OCI-LY3 (cell line): ENCODE measurements around the gene MRPS23.
A peak's percentile ranks its signal among the peaks of the same experiment; 100 is the strongest.

Experiments
- H2AFZ ChIP-seq: fragments of 200-600, 300-600 bp; shearing (Covaris generic); 2 replicates; pipeline ENCODE4 v1.6.0; 2014; ENCODE audit warnings: antibody characterized with exemption, low read depth, low read length
- H3K27ac ChIP-seq: fragments of 200-600, 300-600 bp; sonication (generic); 2 replicates; pipeline ENCODE4 v1.5.1; 2014; ENCODE audit warnings: mild to moderate bottlenecking, low read length, moderate library complexity, mixed read lengths
- H3K27me3 ChIP-seq: fragments of 200-600, 300-600 bp; sonication (generic); 2 replicates; pipeline ENCODE4 v1.6.1; 2014; ENCODE audit warnings: low read depth, low read length, mixed read lengths
- H3K36me3 ChIP-seq: fragments of 200-600, 300-600 bp; sonication (generic); replicated peaks from 2 replicates; pipeline ENCODE3; 2014; ENCODE audit warnings: low read depth, low read length, mixed read lengths
- H3K4me1 ChIP-seq: fragments of 300-600, 200-600 bp; sonication (generic); 2 replicates; pipeline ENCODE4 v1.6.1; 2014; ENCODE audit warnings: low read length, mixed read lengths
- H3K4me2 ChIP-seq: fragments of 200-600, 300-600 bp; sonication (generic); 2 replicates; pipeline ENCODE4 v1.6.1; 2014; ENCODE audit warnings: low read length, mixed read lengths
- H3K4me3 ChIP-seq: fragments of 300-600, 200-600 bp; sonication (generic); 2 replicates; pipeline ENCODE4 v1.5.1; 2014; ENCODE audit warnings: antibody characterized with exemption, mild to moderate bottlenecking, low read length, moderate library complexity
- H3K79me2 ChIP-seq: fragments of 300-600, 200-600 bp; shearing (Covaris generic); 2 replicates; pipeline ENCODE4 v1.6.1; 2014; ENCODE audit warnings: mild to moderate bottlenecking, low read length, mixed read lengths
- H3K9ac ChIP-seq: fragments of 300-600, 200-600 bp; shearing (Covaris generic); 2 replicates; pipeline ENCODE4 v1.6.0; 2014; ENCODE audit warnings: mild to moderate bottlenecking, low read length, moderate library complexity
- H3K9me3 ChIP-seq: fragments of 200-600, 300-600 bp; shearing (Covaris generic); 2 replicates; pipeline ENCODE4 v1.6.1; 2014; ENCODE audit warnings: low read length, mixed read lengths; ENCODE audit not compliant: insufficient read depth
- H4K20me1 ChIP-seq: fragments of 200-600, 300-600 bp; sonication (generic); 2 replicates; pipeline ENCODE4 v1.6.1; 2016; ENCODE audit warnings: low read length, mixed read lengths; ENCODE audit not compliant: insufficient read depth
- EZH2phosphoT487 ChIP-seq: fragments of 200-600 bp; shearing (Covaris generic); IDR thresholded peaks from 2 replicates; pipeline ENCODE4 v1.6.1; 2018; ENCODE audit warnings: antibody characterized with exemption, mixed run types, low read depth
- TF ChIP-seq, protein P1 (sequence below): fragments of 200-600, 300-600 bp; sonication (generic); IDR thresholded peaks from 2 replicates; pipeline ENCODE4 v1.5.1; 2014; ENCODE audit warnings: antibody characterized with exemption, low read length, low read depth

MRPS23 gene

GRCh38 chr17:57835333-57835900 lies 14.4 kb downstream of the MRPS23 start:
- Histone ChIP-seq H3K27me3 (no peaks in the 10 kb centered on the region), H3K4me1 (peaks cover 11% of the 10 kb centered on the region), H3K4me2 (no peak overlapping the region), H3K4me3 (no peak overlapping the region), H3K9ac (no peak overlapping the region), H3K27ac (no peak overlapping the region), H3K79me2 (no peaks in the 10 kb centered on the region), H4K20me1 (no peaks in the 10 kb centered on the region), H2AFZ (no peak overlapping the region), H3K36me3 (peaks cover 23% of the 10 kb centered on the region), H3K9me3 (no peaks in the 10 kb centered on the region)
- TF ChIP-seq, protein P1, sequence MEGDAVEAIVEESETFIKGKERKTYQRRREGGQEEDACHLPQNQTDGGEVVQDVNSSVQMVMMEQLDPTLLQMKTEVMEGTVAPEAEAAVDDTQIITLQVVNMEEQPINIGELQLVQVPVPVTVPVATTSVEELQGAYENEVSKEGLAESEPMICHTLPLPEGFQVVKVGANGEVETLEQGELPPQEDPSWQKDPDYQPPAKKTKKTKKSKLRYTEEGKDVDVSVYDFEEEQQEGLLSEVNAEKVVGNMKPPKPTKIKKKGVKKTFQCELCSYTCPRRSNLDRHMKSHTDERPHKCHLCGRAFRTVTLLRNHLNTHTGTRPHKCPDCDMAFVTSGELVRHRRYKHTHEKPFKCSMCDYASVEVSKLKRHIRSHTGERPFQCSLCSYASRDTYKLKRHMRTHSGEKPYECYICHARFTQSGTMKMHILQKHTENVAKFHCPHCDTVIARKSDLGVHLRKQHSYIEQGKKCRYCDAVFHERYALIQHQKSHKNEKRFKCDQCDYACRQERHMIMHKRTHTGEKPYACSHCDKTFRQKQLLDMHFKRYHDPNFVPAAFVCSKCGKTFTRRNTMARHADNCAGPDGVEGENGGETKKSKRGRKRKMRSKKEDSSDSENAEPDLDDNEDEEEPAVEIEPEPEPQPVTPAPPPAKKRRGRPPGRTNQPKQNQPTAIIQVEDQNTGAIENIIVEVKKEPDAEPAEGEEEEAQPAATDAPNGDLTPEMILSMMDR: no peak
- TF ChIP-seq EZH2phosphoT487: no peak

GRCh38 chr17:57834146-57834741 lies 15.6 kb downstream of the MRPS23 start:
- H2AFZ ChIP-seq: no peak overlapping the region
- peaks cover 16% of the 10 kb centered on the region for H3K36me3 ChIP-seq
- H3K9me3 ChIP-seq: no peaks in the 10 kb centered on the region
- no peaks in the 10 kb centered on the region for H3K79me2 ChIP-seq
- H3K4me3 ChIP-seq: no peak overlapping the region
- no peaks in the 10 kb centered on the region for H3K27me3 ChIP-seq
- H4K20me1 ChIP-seq: no peaks in the 10 kb centered on the region
- H3K4me1 ChIP-seq: peaks cover 11% of the 10 kb centered on the region
- H3K4me2 ChIP-seq: no peak overlapping the region
- H3K27ac ChIP-seq: no peak overlapping the region
- TF ChIP-seq, protein P1: no peak
- no peak for TF ChIP-seq EZH2phosphoT487
- H3K9ac ChIP-seq: no peak overlapping the region

DNA sequence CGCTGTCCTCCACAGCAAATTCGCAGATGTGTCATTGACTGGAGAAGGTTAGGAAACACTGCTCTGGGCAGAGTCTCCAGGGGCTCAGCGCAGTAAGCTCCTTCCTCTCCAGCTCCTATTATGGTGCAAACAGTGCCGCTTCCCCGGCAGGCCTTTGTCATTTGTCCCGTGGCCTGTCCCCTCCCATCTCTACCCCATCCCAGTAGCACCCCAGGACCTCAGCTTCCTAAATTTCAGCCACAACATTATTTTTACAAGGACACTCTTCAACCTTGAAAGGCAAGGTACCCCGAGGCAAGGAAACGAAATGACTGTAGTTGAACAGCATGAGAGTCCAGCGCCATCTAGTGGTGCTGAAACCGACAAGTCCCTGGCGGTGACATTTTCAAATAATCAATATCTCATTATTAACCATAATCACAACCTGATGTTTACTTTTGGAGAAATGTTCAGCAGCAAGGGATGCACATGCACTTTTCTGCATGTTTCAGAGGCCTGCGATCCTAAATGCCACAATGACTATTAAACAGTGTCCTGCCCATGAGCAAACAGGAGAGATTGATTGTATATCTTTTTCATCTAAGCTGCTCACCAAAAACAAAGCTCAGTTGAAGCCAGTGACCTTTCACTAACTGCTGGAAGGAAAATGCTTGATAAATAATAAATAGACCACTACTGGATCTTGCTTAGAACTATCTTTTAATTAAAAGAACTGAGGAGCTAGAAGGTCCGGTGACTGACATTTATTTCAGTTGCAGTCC lies 16.5 kb downstream of the MRPS23 start:
- Histone ChIP-seq H2AFZ (peak overlapping the region; percentile 88), H3K27ac (no peak overlapping the region), H3K27me3 (no peaks in the 10 kb centered on the region), H3K9me3 (no peaks in the 10 kb centered on the region), H3K4me1 (peaks cover 11% of the 10 kb centered on the region), H4K20me1 (no peaks in the 10 kb centered on the region), H3K79me2 (no peaks in the 10 kb centered on the region), H3K36me3 (peaks cover 8% of the 10 kb centered on the region), H3K4me2 (peak overlapping the region; percentile 91), H3K9ac (peak overlapping the region; percentile 49), H3K4me3 (peak overlapping the region; percentile 76)
- TF ChIP-seq, protein P1: peak; percentile 97
- TF ChIP-seq EZH2phosphoT487: no peak
